Measurements from ENCODE around the gene UTP15.

UTP15 gene

DNA sequence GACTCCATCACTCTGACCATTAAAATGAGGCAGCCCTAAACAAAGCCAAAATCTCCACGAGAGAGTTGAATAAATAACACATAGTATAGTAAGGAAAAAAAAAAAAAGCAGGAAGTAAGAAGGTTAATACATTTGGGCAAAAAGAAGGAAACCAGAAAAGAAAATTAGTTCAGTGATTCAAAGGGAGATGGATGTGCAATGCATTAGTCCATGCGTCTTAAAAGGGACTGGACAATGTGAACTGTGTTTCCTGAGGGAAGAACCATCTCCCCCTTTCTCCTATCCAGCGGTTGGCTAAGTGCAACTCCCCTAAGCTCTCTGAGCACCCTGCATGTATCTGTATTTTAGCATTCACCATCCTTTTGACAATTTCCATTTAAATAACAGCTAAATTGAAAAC lies 1.5 kb upstream of the UTP15 start:
- no peak for DNase-seq (ENCODE audit: low read depth in 2 of 2, low spot score in 1 of 2)

DNA sequence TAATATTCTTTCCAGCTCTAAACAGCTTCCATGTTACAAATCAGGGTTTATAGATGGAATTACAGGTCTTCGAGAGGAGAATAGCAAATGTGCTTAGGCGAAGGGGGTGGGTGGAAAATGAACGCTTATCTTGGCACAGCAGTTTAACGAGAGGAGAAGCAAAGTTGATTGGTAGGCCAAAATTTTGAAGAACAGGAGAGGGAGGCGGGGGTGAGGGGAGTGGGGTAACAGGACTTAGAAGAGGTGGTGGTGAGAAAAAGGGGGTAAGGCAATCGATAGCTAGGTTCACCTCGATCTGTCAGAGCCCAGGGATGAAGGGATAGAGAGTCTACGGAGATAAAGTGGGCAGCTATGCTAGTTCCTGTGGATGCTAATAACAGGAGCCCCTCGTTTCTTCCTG lies 868 bp upstream of the UTP15 start:
- no peak for DNase-seq (ENCODE audit: low read depth in 2 of 2, low spot score in 1 of 2)

DNA sequence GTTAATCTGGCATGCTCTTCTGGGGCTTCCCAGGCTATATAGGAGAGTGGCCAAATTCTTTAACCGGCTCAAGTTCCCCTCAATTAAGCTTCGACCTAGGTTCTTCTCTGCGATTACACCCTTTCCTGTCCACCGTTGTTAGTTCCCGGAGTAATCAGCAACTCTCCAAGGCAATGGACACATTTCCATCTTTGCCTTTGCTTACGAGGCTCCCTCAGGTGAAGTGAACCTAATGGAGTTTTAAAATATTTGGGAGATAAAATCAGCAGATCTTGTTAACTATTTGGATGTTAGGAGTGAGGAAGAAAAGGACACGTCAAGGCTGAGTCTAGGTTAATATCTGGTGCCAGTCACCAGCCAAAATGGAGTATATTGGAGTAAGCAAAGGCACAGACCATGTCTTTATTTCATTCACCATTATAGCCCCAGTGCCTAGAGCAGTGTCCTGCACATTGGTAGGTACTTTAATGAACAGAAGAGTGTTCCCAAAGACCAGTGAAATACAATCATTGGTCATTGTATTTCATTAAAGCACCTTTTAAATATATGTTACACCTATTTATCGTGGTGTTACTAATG lies 515 bp downstream of the UTP15 start:
- no peak for DNase-seq (ENCODE audit: low read depth in 2 of 2, low spot score in 1 of 2)

DNA sequence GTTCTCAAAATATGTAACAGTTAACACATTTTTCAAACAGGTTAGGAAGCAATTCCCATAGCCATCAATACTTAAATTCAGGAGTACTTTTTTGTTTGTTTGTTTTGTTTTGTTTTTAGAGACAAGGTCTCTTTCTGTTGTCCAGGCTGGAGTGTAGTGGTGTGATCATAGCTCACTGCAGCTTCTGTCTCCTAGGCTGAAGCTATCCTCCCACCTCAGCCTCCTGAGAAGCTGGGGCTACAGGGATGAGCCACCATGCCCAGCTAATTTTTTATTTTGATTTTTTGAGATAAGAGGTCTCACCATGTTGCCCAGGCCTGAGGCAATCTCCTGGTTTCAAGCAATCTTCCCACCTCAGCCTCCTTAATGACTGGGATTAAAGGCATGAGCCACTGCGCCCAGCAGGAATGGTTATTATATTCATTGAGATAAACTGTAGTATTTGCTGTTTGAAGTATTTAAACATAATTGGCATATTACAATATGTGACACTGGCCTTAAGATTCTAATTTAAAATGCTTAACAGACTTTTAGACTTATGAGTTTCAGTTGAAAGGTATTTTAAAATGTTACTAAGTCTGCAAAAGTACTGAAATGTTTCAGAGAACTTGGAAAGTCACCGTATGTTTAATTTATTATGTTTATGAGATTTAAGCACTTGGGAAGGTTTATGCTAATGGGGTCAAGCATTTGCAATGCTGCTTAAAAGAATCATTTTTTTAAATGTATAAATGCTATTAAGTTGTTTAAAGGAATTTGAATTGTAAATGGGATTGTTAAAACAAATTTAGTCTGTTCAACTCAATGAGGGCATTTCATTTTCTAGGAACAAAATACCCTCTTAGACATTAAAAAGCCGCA lies 17.0 kb downstream of the UTP15 start:
- no peak for DNase-seq (ENCODE audit: low read depth in 2 of 2, low spot score in 1 of 2)

DNA sequence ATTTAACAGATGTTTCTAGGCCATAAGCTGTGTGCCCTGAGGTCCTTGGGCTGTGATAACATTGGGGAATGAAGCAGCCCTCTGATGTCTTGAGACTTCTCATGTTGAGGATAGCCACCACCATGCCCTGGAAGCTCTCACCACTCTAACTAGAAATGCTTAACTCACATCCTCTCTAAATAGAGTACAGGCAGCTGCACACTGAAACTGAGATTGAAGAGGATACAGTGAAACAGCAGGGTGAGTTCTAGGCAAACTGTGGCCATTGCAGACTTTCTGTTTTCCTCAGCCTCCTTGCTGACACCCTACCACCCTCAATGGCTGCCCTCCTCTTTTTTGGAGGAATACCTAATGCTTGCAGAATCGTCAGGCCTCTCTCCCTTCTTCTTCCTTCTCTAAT lies 22.4 kb downstream of the UTP15 start:
- DNase-seq (ENCODE audit: low read depth in 2 of 2, low spot score in 1 of 2), result no peak

DNA sequence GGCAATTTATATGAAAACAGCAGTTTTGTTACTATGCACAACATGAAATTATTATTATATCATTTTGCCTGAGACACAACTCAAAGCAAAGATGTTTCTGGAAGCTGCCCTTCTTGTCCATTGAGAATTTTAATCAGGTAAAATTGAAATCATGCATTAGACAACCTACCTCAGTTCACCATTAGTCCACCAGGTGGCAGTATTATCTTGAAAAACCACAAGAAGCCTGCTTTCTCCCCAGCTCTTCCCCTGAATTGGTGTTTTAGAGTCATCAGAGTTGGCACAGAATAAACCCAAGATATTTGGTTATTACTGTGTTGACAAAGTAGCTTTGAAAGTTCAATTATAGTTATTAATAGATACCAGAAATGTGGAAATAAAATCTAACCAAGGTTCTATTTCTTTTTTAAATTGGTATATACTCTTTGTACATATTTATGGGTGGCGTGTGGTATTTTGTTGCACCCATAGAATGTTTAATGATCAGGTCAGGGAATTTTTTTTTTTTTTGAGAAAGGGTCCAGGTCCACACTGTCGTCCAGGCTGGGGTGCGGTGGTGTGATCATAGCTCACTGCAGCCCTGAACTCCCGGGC lies 25.7 kb downstream of the UTP15 start:
- DNase-seq (ENCODE audit: low read depth in 2 of 2, low spot score in 1 of 2), result no peak

DNA sequence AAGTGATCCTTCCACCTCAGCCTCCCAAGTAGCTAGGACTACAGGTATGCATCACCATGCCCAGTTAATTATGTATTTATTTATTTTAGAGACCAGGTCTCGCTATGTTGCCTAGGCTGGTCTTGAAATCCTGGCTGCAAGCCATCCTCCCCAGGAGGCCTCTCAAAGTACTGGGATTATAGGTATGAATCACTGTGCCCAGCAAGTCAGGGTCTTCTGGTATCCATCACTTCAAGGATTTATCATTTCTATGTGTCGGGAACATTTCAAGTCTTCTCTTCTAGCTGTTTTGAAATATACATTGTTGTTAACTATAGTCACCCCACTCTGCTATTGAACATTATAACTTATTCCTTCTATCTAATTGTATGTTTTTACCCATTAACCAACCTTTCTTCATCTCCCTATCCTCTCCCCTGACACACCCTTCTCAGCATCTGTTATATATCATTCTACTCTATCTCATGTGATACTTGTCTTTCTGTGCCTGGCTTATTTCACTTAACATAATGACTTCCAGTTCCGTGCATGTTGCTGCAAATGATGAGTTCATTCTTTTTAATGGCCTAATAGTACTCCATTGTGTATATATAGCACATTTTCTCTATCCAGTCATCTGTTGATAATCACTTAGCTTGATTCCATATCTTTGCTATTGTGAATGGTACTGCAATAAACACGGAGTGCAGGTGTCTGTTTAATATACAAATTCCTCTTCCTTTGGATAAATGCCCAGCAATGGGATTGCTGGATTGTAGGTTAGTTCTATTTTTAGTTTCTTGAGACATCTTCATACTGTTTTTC lies 26.4 kb downstream of the UTP15 start:
- DNase-seq (ENCODE audit: low read depth in 2 of 2, low spot score in 1 of 2), result no peak

DNA sequence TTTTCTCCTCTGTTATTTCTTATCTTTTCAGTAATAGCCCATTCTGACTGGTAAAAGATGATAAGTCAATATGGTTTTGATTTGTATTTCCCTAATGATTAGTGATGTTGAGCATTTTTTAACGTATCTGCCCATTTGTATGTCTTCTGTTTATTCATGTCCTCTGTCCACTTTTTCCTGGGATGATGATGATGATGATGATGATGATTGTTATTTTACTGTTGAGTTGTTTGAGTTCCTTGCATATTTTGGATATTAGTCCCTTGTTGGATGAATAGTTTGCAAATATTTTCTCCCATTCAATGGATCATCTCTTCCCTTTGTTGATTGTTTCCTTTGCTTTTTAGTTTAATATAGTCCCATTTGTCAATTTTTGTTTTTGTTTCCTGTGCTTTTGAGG lies 27.0 kb downstream of the UTP15 start:
- DNase-seq (ENCODE audit: low read depth in 2 of 2, low spot score in 1 of 2), result no peak

DNA sequence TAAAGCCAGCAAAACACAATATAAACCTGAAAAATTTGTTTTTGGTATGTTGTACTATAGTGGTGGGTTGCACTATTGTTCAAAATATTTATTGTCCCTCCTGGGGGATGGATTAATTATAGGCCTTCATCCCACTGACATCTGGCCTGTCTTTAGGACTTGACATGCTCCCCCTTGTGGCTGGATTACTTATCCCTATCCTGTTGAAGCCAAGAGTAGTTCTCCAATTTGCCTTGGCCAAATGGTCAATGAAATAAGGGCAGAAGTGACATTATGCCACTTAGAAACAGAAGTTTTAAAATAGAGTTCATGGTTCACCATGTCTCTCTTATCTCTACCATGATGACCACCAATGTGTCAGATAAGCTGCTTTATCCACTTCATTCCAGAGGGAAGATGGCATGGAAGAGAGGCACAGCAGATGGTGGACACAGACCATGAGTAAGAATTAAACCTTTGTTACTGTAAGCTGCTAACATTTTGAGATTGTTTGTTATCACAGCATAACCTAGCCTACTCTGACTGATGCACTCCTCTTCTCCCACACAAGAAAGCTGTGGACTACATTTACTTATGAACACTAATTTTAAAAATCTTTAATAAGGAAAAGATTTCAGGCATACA lies 31.3 kb downstream of the UTP15 start:
- DNase-seq (ENCODE audit: low read depth in 2 of 2, low spot score in 1 of 2), result no peak

DNA sequence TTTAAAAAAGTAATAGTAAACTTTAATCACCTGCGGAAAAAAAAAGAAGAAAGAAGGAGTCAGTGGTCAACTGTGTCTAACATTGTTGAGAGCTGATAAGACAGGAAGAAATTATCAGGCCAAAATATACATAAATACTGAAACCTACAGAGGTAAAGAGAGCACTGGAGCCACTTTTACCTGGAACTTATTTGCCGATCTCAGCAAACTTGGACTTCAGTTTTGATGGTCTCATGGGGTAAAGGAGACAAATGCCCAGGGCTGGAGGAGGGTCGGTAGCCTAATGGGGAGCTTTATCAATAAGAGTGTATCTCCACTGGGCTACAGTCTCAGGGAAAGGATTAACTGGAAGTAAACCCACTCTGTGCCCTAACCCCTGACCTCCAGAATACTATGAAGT lies 33.8 kb downstream of the UTP15 start:
- no peak for DNase-seq (ENCODE audit: low read depth in 2 of 2, low spot score in 1 of 2)

DNA sequence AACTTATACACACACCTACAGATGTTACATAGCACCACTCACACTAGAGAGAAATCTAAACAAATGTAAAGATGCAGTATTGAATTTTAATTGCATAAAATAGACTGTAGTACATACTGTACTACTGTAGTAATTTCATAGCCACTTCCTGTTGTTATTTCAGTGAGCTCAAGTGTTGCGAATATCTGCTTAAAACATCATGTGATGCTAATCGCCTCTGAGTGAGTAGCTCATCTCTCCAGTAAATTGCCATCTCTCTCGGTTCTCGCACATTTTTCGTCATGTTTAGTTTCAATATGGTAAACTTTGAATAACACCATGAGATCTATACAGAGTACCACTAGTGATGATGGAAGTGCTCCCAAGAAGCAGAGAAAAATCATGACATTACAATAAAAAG lies 38.5 kb downstream of the UTP15 start:
- no peak for DNase-seq (ENCODE audit: low read depth in 2 of 2, low spot score in 1 of 2)

DNA sequence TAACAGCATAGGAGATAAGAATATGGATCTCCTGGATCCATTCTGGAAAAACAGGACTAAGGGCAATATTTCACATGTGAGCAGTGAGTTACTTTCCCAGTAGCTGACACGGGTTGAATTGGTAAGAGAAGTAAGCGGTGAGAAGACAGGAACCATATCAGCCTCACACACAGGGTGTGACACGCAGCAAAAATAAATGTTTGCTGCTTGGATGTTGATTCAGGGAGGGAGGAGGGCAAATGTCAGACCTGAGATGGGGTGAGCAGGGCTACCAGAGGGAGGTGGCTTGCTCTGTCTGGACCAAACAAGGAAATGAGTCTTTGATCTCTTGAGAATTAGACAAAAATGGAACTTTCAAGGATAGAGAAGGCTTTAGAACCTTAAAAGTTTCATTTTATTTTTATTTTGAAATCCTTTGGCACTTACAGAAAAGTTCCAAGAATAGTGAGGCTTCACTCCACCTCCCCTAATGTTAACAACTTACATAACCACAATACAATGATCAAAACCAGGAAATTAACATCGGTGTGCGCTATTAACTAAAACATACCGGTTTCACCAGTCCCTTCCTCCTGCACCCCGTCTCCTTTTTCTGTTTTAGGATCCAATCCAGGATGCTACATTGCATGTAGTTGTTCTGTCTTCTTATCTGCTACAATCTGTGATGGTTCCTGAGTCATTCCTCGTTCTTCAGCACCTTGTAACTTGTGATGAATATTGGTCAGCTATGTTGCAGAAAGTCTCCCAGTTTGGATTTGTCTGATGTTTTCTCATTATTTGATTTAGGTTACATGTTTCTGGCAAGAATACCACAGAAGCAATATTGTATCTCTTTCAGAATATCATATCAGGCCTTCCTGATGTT lies 39.9 kb downstream of the UTP15 start:
- no peak for DNase-seq (ENCODE audit: low read depth in 2 of 2, low spot score in 1 of 2)

DNA sequence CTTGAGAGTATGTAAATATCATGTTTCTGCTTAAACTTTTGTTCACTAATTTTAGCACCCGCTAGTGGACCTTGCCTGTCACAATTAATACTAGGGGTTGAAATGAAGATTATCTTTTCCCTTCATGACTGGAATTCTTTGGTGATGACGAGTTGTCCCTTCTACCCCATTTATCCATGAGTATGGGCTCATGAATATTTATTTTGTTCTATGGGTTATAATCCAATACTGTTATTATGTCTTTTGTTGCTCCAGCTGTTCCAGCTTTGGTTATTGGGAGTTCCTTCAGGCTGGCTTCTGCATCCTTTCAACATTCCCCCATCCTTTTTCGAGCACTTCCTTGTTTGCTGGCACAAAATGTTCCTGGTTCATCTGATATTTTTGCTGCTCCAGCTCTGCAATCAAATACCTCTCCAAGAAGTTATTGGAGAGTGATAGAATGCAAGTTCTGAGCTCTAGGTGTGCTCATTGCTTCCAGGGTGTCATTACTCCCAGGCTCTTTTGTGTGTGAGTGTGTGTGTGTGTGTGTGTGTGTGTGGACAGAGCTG lies 40.7 kb downstream of the UTP15 start:
- no peak for DNase-seq (ENCODE audit: low read depth in 2 of 2, low spot score in 1 of 2)

DNA sequence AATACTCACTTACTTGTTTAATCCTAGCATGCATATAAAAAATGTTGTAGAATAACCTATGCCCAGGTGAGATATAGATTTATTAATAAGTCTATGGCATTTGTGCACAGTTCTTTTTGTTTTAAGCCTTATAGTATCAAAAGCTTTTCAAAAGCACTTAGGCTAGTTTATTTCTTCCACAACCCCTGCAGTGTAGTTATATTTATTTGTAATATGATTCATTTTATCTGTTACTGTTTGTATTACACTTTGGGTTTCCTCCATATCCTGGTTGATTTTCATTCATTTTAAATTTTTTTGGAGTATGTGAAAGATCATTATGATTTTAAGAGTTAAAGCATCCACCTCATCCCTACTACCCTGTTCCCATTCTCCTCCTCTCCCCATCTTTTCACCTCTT lies 41.7 kb downstream of the UTP15 start:
- no peak for DNase-seq (ENCODE audit: low read depth in 2 of 2, low spot score in 1 of 2)

DNA sequence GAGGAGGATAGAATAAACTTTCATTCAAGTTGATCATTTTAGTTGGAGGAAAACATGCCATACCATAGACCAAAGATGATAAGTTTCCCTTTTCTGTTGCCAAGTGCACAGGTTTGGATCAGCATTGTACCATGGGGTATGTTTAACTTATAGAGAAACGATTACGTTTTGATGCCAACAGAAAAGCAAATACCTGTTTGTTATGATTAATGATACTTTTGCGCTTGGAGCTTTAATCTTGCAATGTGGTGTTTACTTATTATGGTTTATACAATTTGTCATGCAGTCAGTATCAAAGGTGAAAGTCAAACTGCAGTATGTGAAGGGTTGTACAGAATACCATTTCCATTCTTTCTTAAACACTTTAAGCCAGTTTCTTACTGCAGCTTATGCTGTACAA lies 47.3 kb downstream of the UTP15 start:
- no peak for DNase-seq (ENCODE audit: low read depth in 2 of 2, low spot score in 1 of 2)

DNA sequence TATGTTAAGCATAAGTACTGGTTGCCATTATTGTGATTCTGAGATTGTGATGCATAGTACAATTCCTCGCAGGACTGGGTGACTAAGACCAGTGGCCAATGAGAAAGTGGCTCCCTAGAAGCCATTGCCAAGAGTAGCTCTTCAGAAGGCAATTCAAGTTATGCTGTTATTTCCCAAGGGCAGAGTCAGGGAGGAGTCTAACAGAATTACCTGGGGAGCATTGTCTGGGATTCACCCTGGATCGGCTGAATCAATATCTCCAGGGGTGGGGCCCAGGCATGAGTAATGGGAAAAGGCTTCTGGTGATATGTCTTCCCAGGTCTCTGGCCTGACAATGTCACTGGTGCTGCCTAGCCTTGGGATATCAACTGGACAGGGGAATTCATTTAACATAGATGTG lies 49.5 kb downstream of the UTP15 start:
- no peak for DNase-seq (ENCODE audit: low read depth in 2 of 2, low spot score in 1 of 2)

DNA sequence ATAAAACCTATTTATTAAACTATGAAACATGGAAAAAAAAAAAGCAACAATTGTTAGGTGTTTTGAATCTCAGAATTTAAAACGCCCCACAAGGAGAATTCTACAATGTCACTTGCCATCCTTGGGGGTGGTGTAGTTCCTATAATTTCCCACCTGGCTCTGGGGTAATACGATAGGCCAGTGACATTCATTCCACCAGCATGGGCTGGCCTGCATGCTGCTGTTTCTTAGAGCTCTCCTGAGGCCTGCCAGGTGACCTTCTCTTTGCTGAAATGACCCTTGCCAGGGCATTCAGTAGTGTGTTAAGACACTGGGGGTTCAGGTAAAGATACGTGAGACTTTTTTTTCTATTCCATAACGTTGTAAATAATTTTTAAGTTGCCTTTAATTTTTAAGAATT lies 50.4 kb downstream of the UTP15 start:
- DNase-seq (ENCODE audit: low read depth in 2 of 2, low spot score in 1 of 2), result no peak

DNA sequence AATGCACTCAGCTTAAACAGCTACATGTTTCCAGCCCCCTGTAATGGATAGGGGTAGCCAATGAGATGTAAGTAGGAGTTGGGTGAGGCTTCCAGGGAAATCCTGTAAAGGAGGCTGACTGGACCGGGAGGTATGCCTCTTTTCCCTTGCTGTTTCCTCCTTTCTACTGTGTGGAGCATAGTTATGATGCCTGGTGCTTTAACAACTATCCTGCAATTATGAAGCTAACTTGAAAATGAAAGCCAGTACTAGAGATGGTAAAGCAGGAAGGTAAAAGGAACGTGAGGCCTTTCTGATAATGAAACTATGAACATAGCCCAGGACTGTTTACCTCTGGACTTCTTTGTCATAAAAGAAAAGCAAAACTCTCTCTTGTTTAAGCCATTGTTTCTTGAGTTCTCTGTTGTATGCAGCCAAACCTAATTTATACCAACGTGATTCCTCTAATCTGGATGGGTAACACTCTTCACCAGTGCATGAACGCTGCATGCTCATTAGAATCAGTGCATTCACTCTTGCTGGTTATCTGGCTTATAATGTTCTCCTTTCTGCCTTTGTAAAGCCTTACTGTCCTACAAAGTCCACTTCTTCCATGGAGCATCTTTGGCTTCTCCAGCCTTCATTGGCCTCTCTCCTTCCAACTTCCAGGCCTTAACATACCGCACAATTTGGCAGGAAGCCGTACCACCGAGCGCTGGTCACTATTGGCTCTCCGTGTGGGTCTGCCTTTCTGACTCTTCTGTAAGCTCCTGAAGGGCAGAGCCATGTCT lies 52.2 kb downstream of the UTP15 start:
- no peak for DNase-seq (ENCODE audit: low read depth in 2 of 2, low spot score in 1 of 2)

DNA sequence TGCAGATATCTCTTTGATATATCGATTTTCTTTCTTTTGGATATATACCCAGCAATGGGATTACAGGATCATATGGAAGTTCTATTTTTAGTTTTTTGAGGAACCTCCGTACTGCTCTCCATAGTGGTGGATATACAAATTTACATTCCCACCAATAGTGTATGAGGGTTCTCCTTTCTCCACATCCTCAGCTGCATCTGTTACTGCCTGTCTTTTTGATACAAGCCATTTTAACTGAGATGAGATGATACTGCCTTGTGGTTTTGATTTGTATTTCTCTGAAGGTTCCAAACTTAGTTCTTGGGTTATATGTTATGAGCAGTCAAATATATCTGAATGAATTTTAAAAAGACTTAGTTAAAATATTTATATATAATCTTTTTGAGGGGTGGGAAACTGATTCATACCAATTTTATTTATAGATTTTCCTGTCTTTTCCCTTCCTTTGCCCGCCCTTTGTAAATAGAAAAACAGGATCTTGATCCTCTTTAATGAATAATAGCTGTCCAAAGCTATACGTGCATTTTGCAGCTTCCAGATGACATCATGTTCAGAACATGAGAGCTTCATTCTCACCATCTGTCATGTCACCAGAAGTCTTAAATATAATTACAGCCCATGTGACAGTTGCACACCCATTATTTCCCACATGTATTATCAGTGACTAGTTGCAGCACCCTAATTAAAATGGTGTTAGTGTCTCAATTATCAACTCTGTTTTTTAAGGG lies 54.2 kb downstream of the UTP15 start:
- no peak for DNase-seq (ENCODE audit: low read depth in 2 of 2, low spot score in 1 of 2)

Measured in stimulated activated CD8-positive, alpha-beta memory T cell treated with anti-CD3 and anti-CD28 coated beads, Interleukin-4, amount 100 ng/mL, for 1 hour (primary cell).